A673 (cell line): ENCODE results near the gene ITGB6. TPM values are rescaled to one million over a fixed set of nuclear protein-coding genes. Genes with fewer than 3 reads are reported as not detected.

ENCODE experiments used
- BruUV-seq: library from RNA; stranded (reverse); fragments of 400-500 nt; replicated peaks from 2 replicates; lab custom pipeline; 2021; lab: Mats Ljungman, UMichigan
- CTCF ChIA-PET: fragments of 300-600 bp; sonication (Branson Sonifier 250); formaldehyde crosslinking; loops from one replicate; lab custom pipeline; 2022; ENCODE audit warnings: antibody characterized with exemption; lab: Charles Lee
- POLR2A ChIA-PET: fragments of 300-600 bp; sonication (Branson Sonifier 250); formaldehyde crosslinking; loops from one replicate; lab custom pipeline; 2022; ENCODE audit warnings: antibody characterized with exemption; ENCODE audit not compliant: low non-redundant PET; lab: Charles Lee
- DNase-seq: peaks from one replicate; pipeline ENCODE4 v3.0.0-alpha.2; 2015; ENCODE audit warnings: low spot score
- H3K27ac ChIP-seq: fragments of 200-600 bp; sonication (generic); 2 replicates; pipeline ENCODE4 v1.5.1; 2016; ENCODE audit warnings: mixed run types, low read depth, mild to moderate bottlenecking, mixed read lengths, antibody characterized with exemption, low read length; ENCODE audit not compliant: poor library complexity, severe bottlenecking
- H3K27me3 ChIP-seq: fragments of 200-600 bp; sonication (generic); replicated peaks from 2 replicates; pipeline ENCODE4 v1.6.1; 2017; ENCODE audit warnings: mixed run types, low read depth, mild to moderate bottlenecking, mixed read lengths, antibody characterized with exemption, low read length; ENCODE audit not compliant: insufficient read depth, poor library complexity
- H3K36me3 ChIP-seq: fragments of 200-600 bp; sonication (generic); 2 replicates; pipeline ENCODE4 v1.6.1; 2016; ENCODE audit warnings: mixed run types, mild to moderate bottlenecking, mixed read lengths, antibody characterized with exemption, low read length; ENCODE audit not compliant: insufficient read depth, poor library complexity, severe bottlenecking
- H3K4me1 ChIP-seq: fragments of 200-600 bp; sonication (generic); 2 replicates; pipeline ENCODE4 v1.6.1; 2017; ENCODE audit warnings: mixed run types, mild to moderate bottlenecking, mixed read lengths, antibody characterized with exemption, low read length; ENCODE audit not compliant: insufficient read depth, poor library complexity, severe bottlenecking
- H3K4me3 ChIP-seq: fragments of 200-600 bp; sonication (generic); 2 replicates; pipeline ENCODE4 v1.5.1; 2016; ENCODE audit warnings: low read depth, mixed run types, mild to moderate bottlenecking, mixed read lengths, low read length; ENCODE audit not compliant: poor library complexity, severe bottlenecking
- H3K9me3 ChIP-seq: fragments of 200-600 bp; sonication (generic); 2 replicates; pipeline ENCODE4 v1.6.1; 2016; ENCODE audit warnings: mixed run types, low read depth, mild to moderate bottlenecking, mixed read lengths, antibody characterized with exemption, low read length; ENCODE audit not compliant: poor library complexity, severe bottlenecking
- CTCF ChIP-seq: fragments of 300-800, 200-600 bp; sonication (generic); conservative IDR thresholded peaks from 2 replicates; pipeline ENCODE4 v1.5.1; 2017; ENCODE audit warnings: low read depth, mild to moderate bottlenecking, antibody characterized with exemption, low read length, moderate library complexity, mixed read lengths
- EZH2 ChIP-seq: fragments of 200-600 bp; sonication (generic); IDR thresholded peaks from 2 replicates; pipeline ENCODE4 v1.6.1; 2017; ENCODE audit warnings: borderline replicate concordance, low read depth, mild to moderate bottlenecking, mixed read lengths, antibody characterized with exemption, low read length; ENCODE audit not compliant: poor library complexity, severe bottlenecking
- intact Hi-C: fragments of 100-400 bp; cut with micrococcal nuclease; formaldehyde crosslinking; loops from one replicate; pipeline ENCODE4 v1.10.0; 2022; ENCODE audit not compliant: unreplicated experiment
- total RNA-seq: library from RNA; stranded (reverse); gene quantifications from 2 replicates; pipeline ENCODE4 v1.2.3, GENCODE V29; 2021

The ITGB6 gene
- total RNA-seq, 1 experiment from 2014 or later: not detected

- Histone ChIP-seq H3K9me3 (peaks cover 13% of the 10 kb centered on the region), H3K36me3 (no peaks in the 10 kb centered on the region), H3K4me3 (no peak overlapping the region), H3K27ac (no peak overlapping the region), H3K4me1 (no peaks in the 10 kb centered on the region), H3K27me3 (peaks cover 2% of the 10 kb centered on the region)
- no peak for DNase-seq
- BruUV-seq: no TSS peak
- ChIA-PET CTCF (no interaction called here), POLR2A (no interaction called here)
- no peak for TF ChIP-seq EZH2
- no peak for TF ChIP-seq CTCF
- intact Hi-C loops: no loop called here
Observed at GRCh38 chr2:160068906-160069305, 131.2 kb downstream of the ITGB6 start.

- no TSS peak for BruUV-seq
- ChIA-PET CTCF (no interaction called here), POLR2A (interaction anchor here (0.6 kb wide), 1 partner anchor 14 kb away, joined by 4 read pairs; no protein-coding TSS in a partner anchor)
- H3K36me3 ChIP-seq: no peaks in the 10 kb centered on the region
- intact Hi-C loops: no loop called here
- DNase-seq: no peak
- no peak overlapping the region for H3K27ac ChIP-seq
- no peaks in the 10 kb centered on the region for H3K4me1 ChIP-seq
- H3K27me3 ChIP-seq: peaks cover 35% of the 10 kb centered on the region
- TF ChIP-seq CTCF: no peak
- TF ChIP-seq EZH2: no peak
- H3K9me3 ChIP-seq: peaks cover 12% of the 10 kb centered on the region
- no peak overlapping the region for H3K4me3 ChIP-seq
Observed at GRCh38 chr2:160064916-160065315, 135.2 kb downstream of the ITGB6 start.

DNA sequence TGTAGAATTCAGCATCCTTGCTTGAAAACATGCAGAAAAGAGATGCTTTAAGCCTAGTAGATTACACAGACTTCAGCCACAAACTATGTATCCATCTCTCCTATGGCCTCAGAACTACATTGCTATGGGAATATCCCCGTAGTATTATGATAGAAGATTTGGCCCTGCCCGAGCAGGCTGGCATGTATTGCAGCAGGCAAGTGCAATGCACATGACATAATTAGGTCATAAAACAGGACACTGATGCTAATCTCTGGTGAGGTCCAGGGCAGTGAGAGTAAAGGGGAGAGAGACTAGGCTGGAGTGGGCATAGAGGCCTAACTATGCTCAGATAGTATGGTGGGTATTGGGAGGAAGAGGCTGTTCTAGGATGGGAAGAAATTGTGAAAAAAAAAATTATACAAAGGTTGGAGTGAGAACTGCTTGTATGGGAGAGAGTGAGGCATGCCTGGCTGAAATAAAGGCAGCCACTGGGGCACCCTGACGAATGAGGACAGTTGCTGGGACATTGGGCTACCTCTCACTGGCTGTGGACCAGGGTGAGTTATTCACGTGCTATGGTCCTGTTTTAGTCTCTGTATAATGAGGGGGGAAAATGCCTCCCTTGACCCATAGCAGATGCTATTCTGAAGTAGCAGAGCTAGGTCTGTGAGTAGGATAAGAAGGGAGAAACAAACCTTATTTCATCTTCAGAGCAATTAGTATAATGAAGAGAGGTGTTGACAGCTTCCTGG lies 136.0 kb downstream of the ITGB6 start:
- POLR2A ChIA-PET: no interaction called here
- Histone ChIP-seq H3K36me3 (no peaks in the 10 kb centered on the region), H3K4me1 (no peaks in the 10 kb centered on the region), H3K27ac (no peak overlapping the region), H3K4me3 (no peak overlapping the region), H3K27me3 (peaks cover 35% of the 10 kb centered on the region), H3K9me3 (peaks cover 7% of the 10 kb centered on the region)
- no TSS peak for BruUV-seq
- TF ChIP-seq EZH2 (no peak), CTCF (no peak)
- DNase-seq: no peak
- intact Hi-C loops: no loop called here
- CTCF ChIA-PET: no interaction called here
